ENCODE measurements around the gene RNASEH2C. TPM values are rescaled to one million over a fixed set of nuclear protein-coding genes. Genes with fewer than 3 reads are reported as not detected.
"Not testable (repeated sequence)": the region's sequence is repeated elsewhere in the genome, so short reads cannot be mapped to it uniquely, and the experiment has no call there.

Gene RNASEH2C
- total RNA-seq, 2 donors from 2014 or later: 87.3 to 138 TPM

DNA sequence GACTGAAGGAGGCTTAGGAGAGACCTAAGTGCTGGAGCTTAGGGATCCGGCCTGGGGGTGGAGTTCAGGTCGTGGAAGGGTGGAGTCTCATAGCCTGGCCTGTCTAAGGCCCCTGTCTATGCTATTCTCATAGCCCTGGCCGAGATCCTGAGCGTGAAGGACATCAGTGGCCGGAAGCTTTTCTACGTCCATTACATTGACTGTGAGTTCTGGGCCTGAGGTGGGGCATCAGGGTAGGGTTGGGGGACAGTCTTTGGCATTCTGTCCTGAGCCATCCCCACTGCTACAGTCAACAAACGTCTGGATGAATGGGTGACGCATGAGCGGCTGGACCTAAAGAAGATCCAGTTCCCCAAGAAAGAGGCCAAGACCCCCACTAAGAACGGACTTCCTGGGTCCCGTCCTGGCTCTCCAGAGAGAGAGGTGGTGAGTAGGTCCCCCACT, 7.9 kb downstream of the RNASEH2C start:
- ATAC-seq: no peak
- no peaks in the 10 kb centered on the region for H3K27me3 Mint-ChIP-seq
- H3K36me3 Mint-ChIP-seq: peaks cover 15% of the 10 kb centered on the region

DNA sequence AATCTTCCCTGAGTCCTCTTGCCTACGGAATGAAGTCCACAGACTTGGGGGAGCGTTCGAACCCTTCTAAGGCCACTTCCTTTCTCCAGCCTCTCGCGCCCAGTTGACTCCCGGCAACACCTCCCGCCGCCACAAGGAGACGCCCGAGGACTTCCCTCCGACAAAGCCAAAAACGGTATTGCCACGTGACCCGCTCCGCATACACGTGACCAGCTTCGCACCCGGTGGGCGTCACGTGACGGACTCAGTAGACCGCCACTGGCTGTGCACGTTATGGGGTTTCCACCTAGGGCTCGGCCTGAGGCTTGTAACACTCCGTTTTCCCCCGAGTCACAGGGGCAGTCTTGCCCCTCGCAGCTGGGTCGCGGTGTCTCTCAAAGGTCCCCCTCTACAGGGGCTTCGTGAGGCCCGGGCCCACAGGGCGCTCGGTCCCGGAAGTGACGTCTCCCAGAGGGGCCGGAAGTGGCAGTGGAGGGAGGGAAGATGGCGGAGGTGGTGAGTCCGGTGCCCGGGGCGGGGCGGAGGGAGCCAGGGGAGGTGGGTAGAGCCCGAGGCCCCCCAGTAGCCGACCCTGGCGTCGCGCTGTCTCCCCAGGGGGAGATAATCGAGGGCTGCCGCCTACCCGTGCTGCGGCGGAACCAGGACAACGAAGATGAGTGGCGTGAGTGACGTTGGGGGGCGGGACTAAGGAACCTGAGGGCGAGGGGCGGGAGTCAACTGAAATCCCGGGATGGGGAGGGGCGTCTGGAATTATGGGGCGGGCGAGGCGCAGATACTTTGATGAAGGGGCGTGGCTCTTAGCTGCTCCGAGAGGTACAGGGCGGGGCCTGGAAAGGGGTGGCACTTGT, 8.6 kb downstream of the RNASEH2C start, which contains the start of gene KAT5:
TSS of gene KAT5 (plus strand) at position 468 of the 848 bp plus-strand sequence. CDS start at position 484, 16 bp downstream.
- no peaks in the 10 kb centered on the region for H3K9me3 Mint-ChIP-seq
- peak within 1 kb of the TSS; percentile 92 for H3K4me3 Mint-ChIP-seq
- peak within 1 kb of the TSS; percentile 96 to 98 for H3K27ac Mint-ChIP-seq
- H3K27me3 Mint-ChIP-seq: no peaks in the 10 kb centered on the region
- peaks cover 24 to 31% of the 10 kb centered on the region in 2 donors for H3K4me1 Mint-ChIP-seq (ENCODE audit: low read depth in 2 of 2)
- ATAC-seq: peak; percentile 91 to 94
- H3K36me3 Mint-ChIP-seq: peaks cover 15% of the 10 kb centered on the region
- DNase-seq (ENCODE audit: low spot score): peak; percentile 98

More for the DNA sequence above, 7.9 kb downstream of the RNASEH2C start:
- no peaks in the 10 kb centered on the region for H3K9me3 Mint-ChIP-seq
- no peak for DNase-seq (ENCODE audit: low spot score)
- H3K4me3 Mint-ChIP-seq: peak overlapping the region; percentile 92
- H3K27ac Mint-ChIP-seq: peak overlapping the region; percentile 96 to 98
- peaks cover 28 to 34% of the 10 kb centered on the region in 2 donors for H3K4me1 Mint-ChIP-seq (ENCODE audit: low read depth in 2 of 2)

DNA sequence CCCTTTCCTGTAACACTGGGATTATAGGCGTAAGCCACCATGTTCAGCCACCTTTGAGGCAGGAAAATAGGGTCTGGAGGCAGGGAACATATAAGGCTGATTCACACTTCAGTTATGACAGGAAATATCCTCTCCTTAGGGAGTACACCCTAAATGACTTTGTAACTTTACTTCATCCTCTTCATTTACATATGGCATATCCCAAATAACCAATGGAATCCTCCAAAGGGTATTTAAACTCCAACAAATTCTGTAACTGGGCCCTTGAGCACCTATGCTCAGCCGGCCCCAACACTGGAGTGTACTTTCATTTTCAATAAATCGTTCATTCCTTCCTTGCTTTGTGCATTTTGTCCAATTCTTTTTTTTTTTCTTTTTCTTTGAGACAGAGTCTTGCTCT, 10.2 kb downstream of the RNASEH2C start:
- ATAC-seq: no peak
- H3K36me3 Mint-ChIP-seq: peaks cover 15% of the 10 kb centered on the region
- no peak for DNase-seq (ENCODE audit: low spot score)
- no peaks in the 10 kb centered on the region for H3K27me3 Mint-ChIP-seq
- H3K9me3 Mint-ChIP-seq: no peaks in the 10 kb centered on the region
- peaks cover 27 to 33% of the 10 kb centered on the region in 2 donors for H3K4me1 Mint-ChIP-seq (ENCODE audit: low read depth in 2 of 2)
- H3K4me3 Mint-ChIP-seq: no peak overlapping the region
- H3K27ac Mint-ChIP-seq: peak overlapping the region in 1 of 2 donors; percentile 7

DNA sequence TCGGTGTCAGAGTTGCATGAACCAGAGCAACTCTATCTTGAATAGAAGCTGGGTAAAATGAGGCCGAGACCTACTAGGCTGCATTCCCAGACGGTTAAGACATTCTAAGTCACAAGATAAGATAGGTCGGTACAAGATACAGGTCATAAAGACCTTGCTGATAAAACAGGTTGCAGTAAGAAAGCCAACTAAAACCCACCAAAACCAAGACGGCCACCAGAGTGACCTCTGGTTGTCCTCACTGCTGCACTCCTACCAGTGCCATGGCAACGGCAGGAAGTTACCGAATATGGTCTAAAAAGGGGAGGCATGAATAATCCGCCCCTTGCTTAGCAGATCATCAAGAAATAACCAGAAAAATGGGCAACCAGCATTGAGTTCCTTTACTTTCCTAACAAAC, 10.9 kb downstream of the RNASEH2C start:
- DNase-seq (ENCODE audit: low spot score): no peak
- Mint-ChIP-seq H3K4me1 (ENCODE audit: low read depth in 2 of 2) (peaks cover 21 to 27% of the 10 kb centered on the region in 2 donors), H3K27ac (no peak overlapping the region), H3K4me3 (no peak overlapping the region), H3K27me3 (no peaks in the 10 kb centered on the region), H3K36me3 (peaks cover 8% of the 10 kb centered on the region), H3K9me3 (no peaks in the 10 kb centered on the region)
- no peak for ATAC-seq

DNA sequence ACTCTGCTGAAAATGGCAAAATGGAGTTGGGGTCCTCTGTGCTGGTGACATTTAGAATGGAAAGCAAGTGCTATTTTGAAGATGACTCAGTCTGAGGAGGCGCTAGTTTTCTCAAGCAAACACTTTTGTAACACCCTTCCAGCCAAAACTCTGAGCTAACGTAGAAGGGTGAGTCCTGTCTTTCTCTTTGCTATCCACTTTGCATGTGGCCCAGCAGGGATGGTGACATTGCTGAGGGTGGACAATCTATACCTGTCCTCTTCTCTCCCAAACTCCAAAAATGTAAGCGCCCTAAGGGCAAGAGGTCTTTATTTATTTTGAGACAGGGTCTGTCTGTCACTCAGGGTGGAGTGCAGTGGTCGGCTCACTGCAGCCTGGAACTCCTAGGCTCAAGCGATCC, 12.1 kb downstream of the RNASEH2C start:
- no peak overlapping the region for H3K4me3 Mint-ChIP-seq
- ATAC-seq: no peak
- H3K4me1 Mint-ChIP-seq (ENCODE audit: low read depth in 2 of 2): peaks cover 16 to 20% of the 10 kb centered on the region in 2 donors
- H3K27ac Mint-ChIP-seq: no peak overlapping the region
- no peaks in the 10 kb centered on the region for H3K27me3 Mint-ChIP-seq
- H3K9me3 Mint-ChIP-seq: no peaks in the 10 kb centered on the region
- no peak for DNase-seq (ENCODE audit: low spot score)
- H3K36me3 Mint-ChIP-seq: peaks cover 1% of the 10 kb centered on the region

DNA sequence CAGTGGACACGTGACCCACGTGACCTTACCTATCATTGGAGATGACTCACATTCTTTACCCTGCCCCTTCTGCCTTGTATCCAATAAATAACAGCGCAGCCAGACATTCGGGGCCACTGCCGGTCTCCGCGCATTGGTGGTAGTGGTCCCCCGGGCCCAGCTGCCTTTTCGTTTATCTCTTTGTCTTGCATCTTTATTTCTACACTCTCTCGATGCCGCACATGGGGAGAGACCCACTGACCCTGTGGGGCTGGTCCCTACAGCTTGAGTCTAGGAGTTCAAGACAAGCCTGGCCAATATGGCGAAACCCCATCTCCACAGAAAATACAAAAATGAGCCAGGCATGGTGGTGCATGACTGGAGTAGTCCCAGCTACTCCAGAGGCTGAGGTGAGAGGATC, 13.6 kb downstream of the RNASEH2C start:
- not testable (repeated sequence) for H3K36me3 Mint-ChIP-seq; H3K9me3 Mint-ChIP-seq; DNase-seq (ENCODE audit: low spot score); H3K27me3 Mint-ChIP-seq; ATAC-seq
- H3K27ac Mint-ChIP-seq: peak overlapping the region; percentile 53 to 62
- H3K4me3 Mint-ChIP-seq: peak overlapping the region; percentile 6
- peaks cover 13 to 15% of the 10 kb centered on the region in 2 donors for H3K4me1 Mint-ChIP-seq (ENCODE audit: low read depth in 2 of 2)

DNA sequence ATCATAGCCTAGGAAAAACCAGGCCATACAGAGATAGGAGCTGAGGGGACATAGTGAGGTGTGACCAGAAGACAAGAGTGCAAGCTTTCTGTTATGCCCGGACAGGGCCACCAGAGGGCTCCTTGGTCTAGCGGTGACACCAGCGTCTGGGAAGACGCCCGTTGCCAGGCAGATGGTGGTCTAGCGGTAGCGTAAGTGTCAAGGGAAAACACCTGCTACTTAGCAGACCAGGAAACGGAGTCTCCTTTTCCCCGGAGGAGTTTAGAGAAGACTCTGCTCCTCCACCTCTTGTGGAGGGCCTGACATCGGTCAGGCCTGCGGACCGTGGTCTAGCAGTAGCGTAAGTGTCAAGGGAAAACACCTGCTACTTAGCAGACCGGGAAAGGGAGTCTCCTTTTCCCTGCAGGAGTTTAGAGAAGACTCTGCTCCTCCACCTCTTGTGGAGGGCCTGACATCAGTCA, 14.3 kb downstream of the RNASEH2C start:
- H3K27me3 Mint-ChIP-seq, H3K9me3 Mint-ChIP-seq, H3K27ac Mint-ChIP-seq, H3K36me3 Mint-ChIP-seq, H3K4me3 Mint-ChIP-seq: not testable (repeated sequence)
- ATAC-seq: peak in 1 of 2 donors; percentile 36
- DNase-seq (ENCODE audit: low spot score): peak; percentile 88
- H3K4me1 Mint-ChIP-seq (ENCODE audit: low read depth in 2 of 2): peaks cover 12 to 13% of the 10 kb centered on the region in 2 donors

DNA sequence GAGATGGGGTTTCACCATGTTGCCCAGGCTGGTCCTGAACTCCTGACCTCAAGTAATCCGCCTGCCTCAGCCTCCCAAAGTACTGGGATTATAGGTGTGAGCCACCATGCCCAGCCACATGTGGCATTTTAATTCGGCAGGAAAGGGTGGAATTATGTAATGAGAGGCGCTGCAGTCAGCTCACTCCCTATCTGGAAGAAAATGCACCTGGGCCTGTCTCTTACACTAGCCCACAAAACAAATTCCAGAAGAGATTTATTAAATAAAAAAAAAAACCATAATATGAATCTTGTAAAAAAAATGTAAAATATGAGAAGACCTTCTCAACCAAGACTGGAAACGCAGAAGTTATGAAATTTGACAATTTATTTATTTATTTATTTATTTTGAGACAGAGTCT, 16.8 kb downstream of the RNASEH2C start:
- no peak overlapping the region for H3K4me3 Mint-ChIP-seq
- H3K27me3 Mint-ChIP-seq: peaks cover 0 to 8% of the 10 kb centered on the region in 2 donors

DNA sequence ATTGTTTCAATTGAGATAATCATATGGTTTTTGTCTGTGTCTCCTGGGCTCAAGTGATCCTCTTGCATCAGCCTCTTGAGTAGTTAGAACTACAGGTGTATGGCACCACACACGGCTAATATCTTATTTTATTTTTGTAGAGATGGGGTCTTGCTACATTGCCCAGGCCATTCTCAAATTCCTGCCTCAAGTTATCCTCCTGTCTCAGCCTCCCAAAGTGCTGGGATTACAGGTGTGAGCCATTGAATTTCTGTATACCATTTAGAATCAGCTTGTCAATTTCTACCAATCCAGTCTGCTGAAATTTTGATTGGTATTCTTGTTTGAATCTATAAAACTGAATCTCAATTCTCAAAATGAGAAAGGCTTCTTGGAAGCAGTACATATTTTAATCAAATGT, 18.9 kb downstream of the RNASEH2C start:
- H3K27me3 Mint-ChIP-seq: peaks cover 0 to 8% of the 10 kb centered on the region in 2 donors
- H3K27ac Mint-ChIP-seq: no peak overlapping the region
- H3K4me3 Mint-ChIP-seq: no peak overlapping the region
- no peaks in the 10 kb centered on the region for H3K36me3 Mint-ChIP-seq
- ATAC-seq: no peak
- no peaks in the 10 kb centered on the region for H3K9me3 Mint-ChIP-seq
- DNase-seq (ENCODE audit: low spot score): no peak
- H3K4me1 Mint-ChIP-seq (ENCODE audit: low read depth in 2 of 2): peaks cover 1 to 5% of the 10 kb centered on the region in 2 donors

More for the DNA sequence above, 16.8 kb downstream of the RNASEH2C start:
- ATAC-seq (no peak), DNase-seq (ENCODE audit: low spot score) (no peak)
- Mint-ChIP-seq H3K9me3 (no peaks in the 10 kb centered on the region), H3K27ac (no peak overlapping the region), H3K36me3 (no peaks in the 10 kb centered on the region), H3K4me1 (ENCODE audit: low read depth in 2 of 2) (peaks cover 10% of the 10 kb centered on the region in 2 donors)

DNA sequence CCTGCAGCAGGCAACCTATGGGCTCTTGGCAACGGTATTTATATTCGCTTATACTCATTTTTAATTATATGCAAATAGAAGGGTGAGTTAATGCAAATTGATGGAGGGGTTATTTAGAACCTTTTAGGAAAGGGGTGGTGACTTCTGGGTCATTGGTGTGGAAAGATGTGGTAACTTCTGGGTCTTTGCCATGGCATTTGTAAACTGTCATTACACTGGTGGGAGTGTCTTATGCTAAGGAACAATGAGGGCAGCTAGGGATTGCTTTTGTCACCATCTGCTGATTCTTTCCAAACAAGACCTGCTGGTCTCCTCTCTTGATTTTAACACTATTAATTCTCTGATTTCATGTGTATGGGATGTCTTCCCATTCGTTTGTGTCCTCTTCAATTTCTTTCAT, 20.2 kb downstream of the RNASEH2C start:
- Mint-ChIP-seq H3K4me1 (ENCODE audit: low read depth in 2 of 2) (peaks cover 0 to 2% of the 10 kb centered on the region in 2 donors), H3K9me3 (no peaks in the 10 kb centered on the region), H3K27ac (no peak overlapping the region), H3K36me3 (no peaks in the 10 kb centered on the region), H3K27me3 (peaks cover 0 to 8% of the 10 kb centered on the region in 2 donors), H3K4me3 (no peak overlapping the region)
- DNase-seq (ENCODE audit: low spot score) (no peak), ATAC-seq (no peak)

DNA sequence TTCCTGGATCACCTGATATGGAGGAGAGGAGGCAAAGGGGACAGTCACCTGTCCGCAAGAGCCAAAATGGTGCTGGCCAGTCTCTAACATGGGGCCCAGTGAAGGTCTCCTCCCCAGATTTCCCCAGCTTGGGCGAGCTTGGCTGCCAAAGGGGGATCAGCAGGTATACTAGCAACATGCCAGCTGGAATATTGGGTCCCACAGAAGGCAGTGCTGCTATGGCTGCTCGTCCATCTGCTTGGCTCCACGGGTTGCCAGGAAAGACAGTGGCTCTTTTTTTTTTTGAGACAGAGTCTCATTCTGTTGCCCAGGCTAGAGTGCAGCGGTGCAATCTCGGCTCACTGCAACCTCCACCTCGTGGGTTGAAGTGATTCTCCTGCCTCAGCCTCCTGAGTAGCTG, 21.3 kb downstream of the RNASEH2C start:
- H3K4me1 Mint-ChIP-seq (ENCODE audit: low read depth in 2 of 2): peaks cover 3 to 9% of the 10 kb centered on the region in 2 donors
- no peak overlapping the region for H3K4me3 Mint-ChIP-seq
- DNase-seq (ENCODE audit: low spot score): no peak
- H3K27ac Mint-ChIP-seq: no peak overlapping the region
- H3K27me3 Mint-ChIP-seq: peaks cover 0 to 8% of the 10 kb centered on the region in 2 donors
- ATAC-seq: no peak
- H3K36me3 Mint-ChIP-seq: no peaks in the 10 kb centered on the region
- no peaks in the 10 kb centered on the region for H3K9me3 Mint-ChIP-seq

DNA sequence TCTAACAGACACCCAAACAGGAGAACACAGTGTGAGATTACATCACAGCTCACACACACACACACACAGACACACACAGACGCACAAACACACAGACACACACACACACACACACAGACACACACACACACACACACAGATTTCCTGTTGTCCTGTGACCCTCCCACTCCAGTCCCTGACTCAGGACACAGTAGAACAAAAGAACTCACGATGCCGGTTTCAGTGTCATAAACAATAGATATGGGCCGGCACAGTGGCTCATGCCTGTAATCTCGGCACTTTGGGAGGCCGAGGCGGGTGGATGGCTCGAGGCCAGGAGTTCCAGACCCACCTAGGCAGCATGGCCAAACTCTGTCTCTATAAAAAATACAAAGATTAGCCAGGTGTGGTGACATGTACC, 22.4 kb downstream of the RNASEH2C start:
- Mint-ChIP-seq H3K4me1 (ENCODE audit: low read depth in 2 of 2) (peaks cover 8 to 15% of the 10 kb centered on the region in 2 donors), H3K36me3 (no peaks in the 10 kb centered on the region), H3K27me3 (peaks cover 0 to 8% of the 10 kb centered on the region in 2 donors), H3K27ac (peak overlapping the region in 1 of 2 donors; percentile 66), H3K4me3 (no peak overlapping the region), H3K9me3 (no peaks in the 10 kb centered on the region)
- ATAC-seq (no peak), DNase-seq (ENCODE audit: low spot score) (no peak)

DNA sequence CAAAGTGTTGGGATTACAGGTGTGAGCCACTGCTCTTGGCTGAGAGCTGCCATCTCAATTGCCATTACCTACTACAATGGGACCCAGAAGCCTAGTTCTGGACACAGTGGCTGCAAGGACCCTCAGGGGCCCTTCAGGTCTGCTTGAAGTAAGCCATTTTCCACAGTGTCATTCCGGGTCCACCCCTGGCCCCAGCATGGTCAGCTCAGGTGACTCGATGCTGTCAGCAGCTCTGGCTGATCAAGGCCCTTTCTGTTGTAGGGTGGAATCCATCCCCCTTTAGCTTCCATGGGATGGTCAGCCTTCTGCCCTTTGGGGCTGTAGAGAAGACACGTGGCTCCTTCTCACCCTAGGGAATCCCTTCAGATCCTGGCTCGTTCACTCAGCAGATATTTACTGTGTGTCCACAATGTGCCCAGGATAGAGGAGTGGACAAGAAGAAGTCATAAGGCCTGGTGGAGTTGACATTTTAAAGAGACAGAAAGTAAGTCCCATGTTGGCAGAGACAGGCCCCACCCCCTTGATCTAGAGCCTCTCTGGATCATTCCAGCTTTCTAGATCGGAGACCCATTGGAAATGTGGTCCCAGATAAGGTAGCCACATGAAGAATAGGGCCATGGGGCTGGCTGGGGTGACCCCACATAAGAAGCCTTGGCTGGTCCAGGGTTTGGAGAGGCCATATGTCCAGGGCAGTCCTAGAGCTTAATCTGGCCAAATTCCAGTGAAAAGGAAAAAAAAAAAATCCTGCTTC, 23.6 kb downstream of the RNASEH2C start:
- Mint-ChIP-seq H3K9me3 (no peaks in the 10 kb centered on the region), H3K4me1 (ENCODE audit: low read depth in 2 of 2) (peaks cover 8 to 18% of the 10 kb centered on the region in 2 donors), H3K27me3 (peaks cover 0 to 8% of the 10 kb centered on the region in 2 donors), H3K4me3 (no peak overlapping the region), H3K36me3 (no peaks in the 10 kb centered on the region), H3K27ac (no peak overlapping the region)
- ATAC-seq (no peak), DNase-seq (ENCODE audit: low spot score) (no peak)
